HG03060 (cell line): ENCODE results near the gene FAM13C.
"Not testable (repeated sequence)": the region's sequence is repeated elsewhere in the genome, so short reads cannot be mapped to it uniquely, and the experiment has no call there.

Experiments used
- ATAC-seq: cut with Tn5 transposase; IDR thresholded peaks from one replicate; pipeline ENCODE4 v1.9.1; 2021; ENCODE audit warnings: low read depth, moderate number of reproducible peaks; ENCODE audit not compliant: unreplicated experiment

Gene FAM13C

DNA sequence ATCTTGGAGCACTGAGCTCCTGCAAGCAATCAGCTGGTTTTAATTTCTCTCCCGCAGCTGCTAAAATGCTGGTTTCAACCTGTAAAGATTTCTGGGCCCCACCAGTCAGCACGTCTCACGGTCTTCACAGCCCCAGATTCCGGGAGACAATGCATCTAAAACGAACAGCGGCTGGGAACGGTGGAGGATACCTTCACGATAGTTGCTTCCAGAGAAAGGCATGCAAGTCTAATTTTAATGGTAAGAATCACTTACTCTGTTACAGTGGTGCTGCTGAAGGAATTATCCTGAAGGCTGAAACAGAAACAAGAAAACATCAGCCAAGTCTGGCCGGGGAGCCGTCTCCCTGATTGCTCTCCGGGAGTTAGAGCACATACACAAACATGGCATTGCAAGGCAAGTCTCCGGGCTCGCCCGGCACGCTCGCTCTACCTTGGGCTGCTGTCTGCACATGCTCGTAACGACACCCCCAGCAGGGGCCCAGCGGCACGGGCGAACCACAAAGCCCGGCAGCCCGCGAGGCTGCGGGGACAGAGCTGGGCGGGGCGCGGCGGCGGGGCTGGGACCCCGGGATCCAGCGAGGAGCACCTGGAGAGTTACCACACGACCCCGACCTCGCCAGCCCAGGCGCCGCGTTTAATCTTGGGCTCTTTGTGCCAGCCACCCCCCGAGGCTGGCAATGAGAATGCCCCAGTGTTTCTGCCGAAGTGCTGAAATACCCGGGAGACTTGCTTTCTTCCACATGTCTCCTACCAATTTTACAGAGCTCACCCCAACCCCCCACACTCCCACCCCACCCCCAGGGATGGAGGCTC, at the start of gene FAM13C:
TSS of gene FAM13C (minus strand) at position 406 of the 815 bp plus-strand sequence. CDS start at position 317, 89 bp downstream.
- no peak for ATAC-seq

DNA sequence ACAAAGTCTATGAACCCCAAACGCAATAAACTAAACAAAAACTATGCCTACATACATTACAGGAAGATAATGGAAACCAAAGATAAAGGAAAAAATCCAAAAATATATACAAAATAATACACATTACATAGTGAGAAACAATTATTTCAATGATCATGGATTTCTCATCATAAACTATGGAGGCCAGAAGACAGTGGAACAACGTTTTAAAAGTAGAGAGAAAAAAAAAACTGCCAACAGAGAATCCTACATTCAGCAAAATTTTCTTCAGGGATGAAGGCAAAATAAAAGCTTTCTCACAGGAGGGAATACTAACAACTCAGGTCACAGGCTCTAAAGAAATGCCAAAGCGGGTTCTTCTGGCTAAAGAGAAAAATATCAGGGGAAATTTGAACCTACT, 42.9 kb upstream of the FAM13C start:
- no peak for ATAC-seq

DNA sequence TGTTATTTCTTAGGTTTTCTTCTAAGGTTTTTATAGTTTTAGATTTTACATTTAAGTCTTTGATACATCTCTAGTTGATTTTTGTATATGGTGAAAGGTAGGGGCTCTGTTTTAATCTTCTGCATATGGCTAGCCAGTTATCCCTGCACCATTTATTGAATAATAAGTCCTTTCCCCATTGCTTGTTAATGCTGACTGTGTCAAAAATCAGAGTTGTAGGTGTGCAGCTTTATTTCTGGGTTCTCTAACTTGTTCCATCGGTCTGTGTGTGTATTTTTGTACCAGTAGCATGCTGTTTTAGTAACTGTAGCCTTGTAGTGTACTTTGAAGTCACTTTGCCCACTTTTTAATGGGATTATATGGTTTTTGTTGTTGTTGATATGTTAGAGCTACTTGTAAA, 37.9 kb upstream of the FAM13C start:
- ATAC-seq: no peak

- not testable (repeated sequence) for ATAC-seq
These were observed 37.0 kb upstream of the FAM13C start for GRCh38 chr10:59399329-59399728.

GRCh38 chr10:59397961-59398360, 35.6 kb upstream of the FAM13C start:
- ATAC-seq: no peak

DNA sequence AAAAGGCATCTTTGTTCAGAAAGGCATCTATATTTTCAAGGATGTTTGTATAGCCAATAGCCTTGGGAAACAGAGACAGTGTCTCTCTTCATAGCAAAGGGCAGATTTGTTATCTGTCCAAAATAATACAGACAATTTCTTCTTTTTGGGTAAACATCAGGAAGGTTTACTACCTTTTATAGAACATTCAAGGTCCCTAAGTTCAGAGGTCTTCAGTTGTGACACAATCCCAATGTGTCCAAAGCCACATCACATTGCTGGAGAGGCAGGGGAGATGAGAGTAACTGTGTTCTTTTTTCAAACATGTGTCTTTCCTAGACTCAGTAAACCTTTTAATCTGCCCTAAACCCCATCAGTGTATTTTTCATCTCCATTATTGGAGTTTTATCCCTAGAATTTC, 33.6 kb upstream of the FAM13C start:
- no peak for ATAC-seq

- no peak for ATAC-seq
These were observed 31.0 kb upstream of the FAM13C start for GRCh38 chr10:59393349-59393748.

GRCh38 chr10:59391060-59391459, 28.7 kb upstream of the FAM13C start:
- no peak for ATAC-seq

DNA sequence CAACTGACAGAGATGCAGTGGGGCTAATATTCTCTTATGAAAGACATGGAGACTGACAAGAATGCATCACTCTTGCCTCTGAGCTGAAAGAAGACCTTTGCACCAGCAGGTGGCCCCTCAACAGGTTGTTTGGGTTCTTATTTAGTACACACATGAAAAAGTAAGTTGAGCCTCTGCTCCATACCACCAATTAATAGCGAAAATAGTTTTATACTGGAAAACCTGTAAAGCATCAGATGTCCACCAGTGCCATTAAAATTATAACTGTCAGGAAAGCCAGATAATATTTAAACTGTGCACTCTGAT, 26.3 kb upstream of the FAM13C start:
- no peak for ATAC-seq

DNA sequence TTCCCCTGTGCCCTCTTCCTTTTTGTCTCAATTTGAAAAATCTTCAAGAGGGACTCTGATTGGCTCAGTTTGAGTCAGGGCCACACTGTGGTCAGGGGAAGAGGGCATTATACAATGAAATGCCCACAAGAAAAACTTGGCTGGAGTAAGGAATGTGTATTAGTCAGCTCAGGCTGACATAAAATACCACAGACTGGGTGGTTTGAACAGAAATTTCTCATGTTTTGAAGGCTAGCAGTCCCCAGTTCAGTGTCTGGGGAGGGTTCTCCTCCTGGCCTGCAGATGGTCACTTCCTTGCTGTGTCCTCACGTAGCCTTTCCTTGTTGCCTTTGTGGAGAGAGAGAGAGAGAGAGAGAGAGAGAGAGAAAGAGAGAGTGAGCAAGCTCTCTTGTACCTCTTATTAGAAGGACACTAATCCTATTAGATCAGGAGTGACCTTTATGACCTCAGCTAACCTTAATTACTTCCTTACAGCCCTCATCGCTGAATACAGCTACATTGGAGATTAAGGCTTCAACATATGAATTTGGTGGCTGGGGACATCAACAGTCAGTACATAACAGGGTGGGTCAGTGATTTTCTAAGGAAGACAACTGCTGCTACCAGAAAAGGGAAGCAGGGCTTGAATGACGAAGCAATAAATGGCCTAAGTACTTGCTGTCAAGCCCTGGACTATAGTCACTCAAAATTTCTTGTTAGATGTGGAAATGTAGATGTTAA, 25.8 kb upstream of the FAM13C start:
- ATAC-seq: no peak

DNA sequence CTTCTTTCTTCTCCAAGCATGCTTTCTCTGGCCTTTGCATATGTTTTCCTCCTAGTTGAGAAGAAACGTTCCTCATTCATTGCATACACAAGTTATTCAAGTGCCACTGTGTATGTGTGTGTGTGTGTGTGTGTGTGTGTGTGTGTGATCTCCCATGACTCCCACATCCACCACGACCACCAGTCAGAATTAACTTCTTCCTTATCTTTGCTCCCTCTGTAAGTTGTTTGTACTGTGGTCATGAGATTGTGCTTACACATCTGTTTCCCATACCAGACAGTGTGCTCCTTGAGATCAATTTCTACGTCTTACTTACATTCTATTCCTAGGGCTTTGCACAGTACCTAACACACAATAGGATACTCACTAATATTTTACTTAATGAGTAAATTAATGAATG, 22.4 kb upstream of the FAM13C start:
- ATAC-seq: no peak

- ATAC-seq: no peak
These were observed 21.6 kb upstream of the FAM13C start for GRCh38 chr10:59383908-59384307.

GRCh38 chr10:59383436-59383835, 21.1 kb upstream of the FAM13C start:
- ATAC-seq: no peak

GRCh38 chr10:59382831-59383295, 20.5 kb upstream of the FAM13C start:
- no peak for ATAC-seq

- ATAC-seq: no peak
These were observed 19.3 kb upstream of the FAM13C start for GRCh38 chr10:59381687-59382086.

GRCh38 chr10:59376846-59377245, 14.5 kb upstream of the FAM13C start:
- ATAC-seq: no peak

DNA sequence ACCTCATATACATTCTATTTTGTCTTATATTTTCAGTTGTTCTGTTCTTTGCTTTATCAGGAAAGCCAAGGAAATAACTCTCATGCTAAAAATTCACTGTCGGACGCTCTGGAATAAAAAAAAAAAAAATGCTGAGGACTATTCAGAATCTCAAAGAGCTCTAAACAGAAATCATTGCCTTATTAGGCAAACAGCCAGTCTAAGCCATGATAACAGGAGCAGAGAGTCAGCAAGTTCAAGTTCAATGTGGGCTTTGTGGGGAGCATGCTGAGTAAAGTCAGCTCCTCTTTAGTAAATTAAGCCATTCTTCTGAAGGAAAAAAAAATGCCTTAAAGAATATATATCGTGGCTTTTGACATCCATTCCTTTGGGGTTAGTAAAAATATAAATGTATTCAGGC, 13.6 kb upstream of the FAM13C start:
- no peak for ATAC-seq

- ATAC-seq: no peak
These were observed 12.6 kb upstream of the FAM13C start for GRCh38 chr10:59374916-59375315.

GRCh38 chr10:59373071-59373470, 10.7 kb upstream of the FAM13C start:
- no peak for ATAC-seq

DNA sequence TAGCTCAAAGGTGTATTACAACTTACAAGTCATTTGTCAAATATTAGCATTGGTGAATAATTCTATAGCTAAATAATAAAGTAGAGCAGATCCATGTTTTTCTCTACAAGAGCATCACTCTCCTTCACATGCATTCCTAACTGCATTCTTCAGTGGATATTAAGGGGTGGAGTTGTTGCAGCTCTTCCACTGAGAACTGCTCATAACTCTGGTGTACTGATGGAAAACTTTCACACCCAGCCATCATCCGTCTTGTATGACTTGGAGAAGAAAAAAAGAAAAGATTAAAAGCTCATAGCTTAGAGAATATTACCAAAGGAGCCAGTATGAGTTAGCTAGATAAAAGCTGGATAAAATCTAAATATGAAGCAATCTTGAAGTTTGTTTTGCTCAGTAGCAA, 10.2 kb upstream of the FAM13C start:
- ATAC-seq: no peak

DNA sequence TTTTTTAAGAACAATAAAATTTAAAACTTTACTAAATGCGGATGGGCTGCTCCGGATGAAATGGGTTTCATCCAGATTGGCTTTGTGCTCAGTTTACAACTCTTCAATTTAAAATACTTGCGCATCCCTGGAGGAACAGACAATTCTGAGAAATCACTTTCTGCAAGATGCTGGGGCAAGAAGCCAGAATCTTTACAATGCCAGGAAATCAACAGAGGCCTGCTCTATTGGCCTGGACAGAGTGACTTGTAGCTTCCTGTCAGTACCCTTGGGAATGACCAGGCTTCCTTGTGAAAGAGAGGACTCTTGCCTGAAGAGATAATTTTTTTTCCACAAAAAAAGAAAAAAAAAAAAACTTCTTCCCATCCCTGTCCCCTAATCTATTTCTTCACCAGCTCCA, 3.9 kb upstream of the FAM13C start:
- ATAC-seq: no peak

DNA sequence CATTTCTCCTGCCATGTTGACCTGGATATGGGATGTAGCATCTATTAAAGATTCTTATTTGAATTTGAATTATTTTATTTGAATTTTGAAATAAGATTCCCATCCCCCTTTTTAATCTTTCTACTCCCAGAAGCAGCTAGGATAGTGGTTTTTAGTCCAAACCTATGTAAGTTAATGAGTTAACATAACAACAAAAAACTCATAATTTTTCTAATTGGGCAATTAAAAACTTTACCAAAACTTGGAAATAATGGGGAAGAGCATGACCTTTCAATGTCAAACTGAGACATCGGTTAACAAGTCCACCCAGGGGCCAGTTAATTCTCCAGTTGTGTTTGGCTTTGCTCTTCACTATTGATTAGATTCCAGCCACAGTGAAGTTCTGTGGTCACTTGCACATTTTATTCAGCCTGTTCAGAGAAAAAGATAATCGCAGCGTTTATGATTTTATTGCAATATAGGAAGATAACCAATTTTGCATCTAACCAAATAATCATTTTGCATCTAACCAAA, 1.2 kb upstream of the FAM13C start:
- ATAC-seq: no peak
